ENCODE results near the gene KANSL3. TPM values are rescaled to one million over a fixed set of nuclear protein-coding genes. Genes with fewer than 3 reads are reported as not detected.
"Not testable (repeated sequence)": the region's sequence is repeated elsewhere in the genome, so short reads cannot be mapped to it uniquely, and the experiment has no call there.

KANSL3 gene
- 10 to 100 TPM; 53.7 to 55.1 (median 54.2) TPM for polyA plus RNA-seq (ENCODE audit: insufficient read length in 3 of 3)

GRCh38 chr2:96638144-96639121 is at the start of gene KANSL3:
Gene KANSL3 (minus strand): TSS chr2:96638312. CDS start chr2:96637135, 1,177 bp downstream.
- DNase-seq (ENCODE audit: low read depth in 3 of 3, low spot score in 2 of 3): peak; percentile 87 to 91 (median 89)

- no peak for DNase-seq (ENCODE audit: low read depth in 3 of 3, low spot score in 2 of 3)
Observed at GRCh38 chr2:96687266-96687665, 49.2 kb upstream of the KANSL3 start.

- peak in 2 of 3 donors; percentile 29 to 36 for DNase-seq (ENCODE audit: low read depth in 3 of 3, low spot score in 2 of 3)
Observed at GRCh38 chr2:96685577-96686459, 47.7 kb upstream of the KANSL3 start.

GRCh38 chr2:96684883-96685576 is 46.9 kb upstream of the KANSL3 start:
- peak in 1 of 3 donors; percentile 17 for DNase-seq (ENCODE audit: low read depth in 3 of 3, low spot score in 2 of 3)

- DNase-seq (ENCODE audit: low read depth in 3 of 3, low spot score in 2 of 3): no peak
Observed at GRCh38 chr2:96683972-96684820, 46.1 kb upstream of the KANSL3 start.

GRCh38 chr2:96683307-96683706 is 45.2 kb upstream of the KANSL3 start:
- no peak for DNase-seq (ENCODE audit: low read depth in 3 of 3, low spot score in 2 of 3)

GRCh38 chr2:96681540-96681939 is 43.4 kb upstream of the KANSL3 start:
- DNase-seq (ENCODE audit: low read depth in 3 of 3, low spot score in 2 of 3): no peak

- DNase-seq (ENCODE audit: low read depth in 3 of 3, low spot score in 2 of 3): no peak
Observed at GRCh38 chr2:96680561-96681141, 42.5 kb upstream of the KANSL3 start.

GRCh38 chr2:96679848-96680247 is 41.7 kb upstream of the KANSL3 start:
- DNase-seq (ENCODE audit: low read depth in 3 of 3, low spot score in 2 of 3): peak in 1 of 3 donors; percentile 7

- no peak for DNase-seq (ENCODE audit: low read depth in 3 of 3, low spot score in 2 of 3)
Observed at GRCh38 chr2:96669539-96670215, 31.6 kb upstream of the KANSL3 start.

GRCh38 chr2:96668771-96669170 is 30.7 kb upstream of the KANSL3 start:
- no peak for DNase-seq (ENCODE audit: low read depth in 3 of 3, low spot score in 2 of 3)

- DNase-seq (ENCODE audit: low read depth in 3 of 3, low spot score in 2 of 3): not testable (repeated sequence)
Observed at GRCh38 chr2:96665717-96666116, 27.6 kb upstream of the KANSL3 start.

GRCh38 chr2:96665083-96665569 is 27.0 kb upstream of the KANSL3 start:
- no peak for DNase-seq (ENCODE audit: low read depth in 3 of 3, low spot score in 2 of 3)

GRCh38 chr2:96664366-96664925 is 26.3 kb upstream of the KANSL3 start:
- no peak for DNase-seq (ENCODE audit: low read depth in 3 of 3, low spot score in 2 of 3)

GRCh38 chr2:96663829-96664228 is 25.7 kb upstream of the KANSL3 start:
- no peak for DNase-seq (ENCODE audit: low read depth in 3 of 3, low spot score in 2 of 3)

- no peak for DNase-seq (ENCODE audit: low read depth in 3 of 3, low spot score in 2 of 3)
Observed at GRCh38 chr2:96663177-96663576, 25.1 kb upstream of the KANSL3 start.

- no peak for DNase-seq (ENCODE audit: low read depth in 3 of 3, low spot score in 2 of 3)
Observed at GRCh38 chr2:96662360-96662759, 24.2 kb upstream of the KANSL3 start.

GRCh38 chr2:96661324-96661723 is 23.2 kb upstream of the KANSL3 start:
- DNase-seq (ENCODE audit: low read depth in 3 of 3, low spot score in 2 of 3): no peak

Data from right renal cortex interstitium (tissue), 3 donors.